H9 (cell line): ENCODE measurements around the gene C14orf39. TPM values are rescaled to one million over a fixed set of nuclear protein-coding genes. Genes with fewer than 3 reads are reported as not detected.

Source experiments
- DNase-seq: peaks from one replicate; pipeline ENCODE4 v3.0.0-alpha.2; 2017
- H2AFZ ChIP-seq: one replicate; pipeline ENCODE4 v1.6.1; 2013; ENCODE audit warnings: mild to moderate bottlenecking, low read length, control low read depth, moderate library complexity
- H2AK5ac ChIP-seq: 2 replicates; pipeline ENCODE4 v1.6.1; 2013; ENCODE audit warnings: low read length, control low read depth, mixed read lengths; ENCODE audit not compliant: insufficient read length
- H2BK120ac ChIP-seq: one replicate; pipeline ENCODE4 v1.6.1; 2013; ENCODE audit warnings: low read depth, mild to moderate bottlenecking, low read length, control low read depth, inconsistent platforms; ENCODE audit not compliant: poor library complexity, severe bottlenecking
- H2BK12ac ChIP-seq: 2 replicates; pipeline ENCODE4 v1.6.1; 2013; ENCODE audit warnings: low read length, control low read depth, mixed read lengths, low read depth; ENCODE audit not compliant: insufficient read length
- H2BK15ac ChIP-seq: 2 replicates; pipeline ENCODE4 v1.6.1; 2013; ENCODE audit warnings: low read depth, low read length, control low read depth
- H2BK20ac ChIP-seq: one replicate; pipeline ENCODE4 v1.6.1; 2013; ENCODE audit warnings: low read depth, mild to moderate bottlenecking, low read length, control low read depth, inconsistent platforms; ENCODE audit not compliant: poor library complexity, severe bottlenecking
- H2BK5ac ChIP-seq: 2 replicates; pipeline ENCODE4 v1.6.1; 2013; ENCODE audit warnings: low read length, control low read depth, mixed read lengths; ENCODE audit not compliant: insufficient read length
- H3K14ac ChIP-seq: 2 replicates; pipeline ENCODE4 v1.6.1; 2013; ENCODE audit warnings: low read length, control low read depth; ENCODE audit not compliant: insufficient read depth
- H3K18ac ChIP-seq: 2 replicates; pipeline ENCODE4 v1.6.1; 2013; ENCODE audit warnings: low read depth, mild to moderate bottlenecking, mixed read lengths, low read length, control low read depth; ENCODE audit not compliant: insufficient read length
- H3K23ac ChIP-seq: 2 replicates; pipeline ENCODE4 v1.6.1; 2013; ENCODE audit warnings: low read length, control low read depth, mixed read lengths, low read depth; ENCODE audit not compliant: insufficient read length
- H3K23me2 ChIP-seq: 2 replicates; pipeline ENCODE4 v1.6.1; 2013; ENCODE audit warnings: low read depth, mild to moderate bottlenecking, mixed read lengths, low read length, control low read depth; ENCODE audit not compliant: insufficient read length, poor library complexity, severe bottlenecking
- H3K27ac ChIP-seq: 2 replicates; pipeline ENCODE4 v1.5.1; 2013; ENCODE audit warnings: low read length, control low read depth, mixed read lengths, low read depth; ENCODE audit not compliant: insufficient read length
- H3K27me3 ChIP-seq: 2 replicates; pipeline ENCODE4 v1.6.1; 2013; ENCODE audit warnings: low read length, control low read depth, inconsistent platforms; ENCODE audit not compliant: insufficient read depth
- H3K4ac ChIP-seq: 2 replicates; pipeline ENCODE4 v1.6.1; 2013; ENCODE audit warnings: low read depth, mild to moderate bottlenecking, control low read depth, inconsistent platforms, low read length, moderate library complexity
- H3K4me1 ChIP-seq: 2 replicates; pipeline ENCODE4 v1.6.1; 2013; ENCODE audit warnings: low read length, control low read depth, inconsistent platforms; ENCODE audit not compliant: insufficient read depth
- H3K4me2 ChIP-seq: 2 replicates; pipeline ENCODE4 v1.6.1; 2013; ENCODE audit warnings: low read length, control low read depth, mixed read lengths; ENCODE audit not compliant: insufficient read length, insufficient read depth
- H3K56ac ChIP-seq: 2 replicates; pipeline ENCODE4 v1.6.1; 2013; ENCODE audit warnings: low read depth, mild to moderate bottlenecking, mixed read lengths, low read length, control low read depth; ENCODE audit not compliant: insufficient read length
- H3K79me1 ChIP-seq: 2 replicates; pipeline ENCODE4 v1.6.1; 2013; ENCODE audit warnings: low read depth, mild to moderate bottlenecking, moderate library complexity, low read length, control low read depth, inconsistent platforms; ENCODE audit not compliant: insufficient read depth, poor library complexity, severe bottlenecking
- H3K79me2 ChIP-seq: 2 replicates; pipeline ENCODE4 v1.6.1; 2013; ENCODE audit warnings: low read length, control low read depth, inconsistent platforms; ENCODE audit not compliant: insufficient read depth
- H3K9ac ChIP-seq: 2 replicates; pipeline ENCODE4 v1.6.1; 2013; ENCODE audit warnings: low read length, control low read depth, mixed read lengths; ENCODE audit not compliant: insufficient read length; ENCODE audit errors: extremely low read depth
- H3K9me3 ChIP-seq: one replicate; pipeline ENCODE4 v1.6.1; 2013; ENCODE audit warnings: low read depth, low read length, inconsistent platforms; ENCODE audit not compliant: control insufficient read depth
- H3T11ph ChIP-seq: one replicate; pipeline ENCODE4 v1.6.1; 2013; ENCODE audit warnings: mild to moderate bottlenecking, low read length, control low read depth, inconsistent platforms
- H4K20me1 ChIP-seq: one replicate; pipeline ENCODE4 v1.6.1; 2013; ENCODE audit not compliant: control insufficient read depth, insufficient read length, insufficient read depth
- H4K5ac ChIP-seq: 2 replicates; pipeline ENCODE4 v1.6.1; 2013; ENCODE audit warnings: low read depth, mild to moderate bottlenecking, mixed read lengths, low read length, control low read depth; ENCODE audit not compliant: insufficient read length
- H4K8ac ChIP-seq: replicated peaks from 2 replicates; pipeline ENCODE4 v1.6.1; 2013; ENCODE audit warnings: low read length, control low read depth, mixed read lengths, low read depth; ENCODE audit not compliant: insufficient read length
- H4K91ac ChIP-seq: 2 replicates; pipeline ENCODE4 v1.6.1; 2013; ENCODE audit warnings: low read depth, mild to moderate bottlenecking, moderate library complexity, mixed read lengths, low read length, control low read depth; ENCODE audit not compliant: insufficient read length
- H3K27ac Mint-ChIP-seq, 3 experiments: 2 replicates in 2 of 3; 3 replicates in 1 of 3; pipeline ENCODE4 v1.8.0; 2020 to 2021; ENCODE audit warnings: mixed read lengths in 3 of 3, mild to moderate bottlenecking in 1 of 3, moderate library complexity in 1 of 3
- H3K27me3 Mint-ChIP-seq: 2 replicates; pipeline ENCODE4 v1.8.0; 2021; ENCODE audit warnings: low read depth, mild to moderate bottlenecking, moderate library complexity, mixed read lengths
- H3K36me3 Mint-ChIP-seq, 3 experiments: 2 replicates in 2 of 3; 3 replicates in 1 of 3; pipeline ENCODE4 v1.8.0; 2020 to 2021; ENCODE audit warnings: low read depth in 3 of 3, mixed read lengths in 3 of 3; ENCODE audit not compliant: insufficient read depth in 1 of 3
- H3K4me1 Mint-ChIP-seq, 2 experiments: 2 replicates each; pipeline ENCODE4 v1.8.0; 2020; ENCODE audit warnings: mixed read lengths in 2 of 2
- H3K4me3 Mint-ChIP-seq, 2 experiments: 2 replicates in 1 of 2; 3 replicates in 1 of 2; pipeline ENCODE4 v1.8.0; 2020 to 2021; ENCODE audit warnings: mild to moderate bottlenecking in 2 of 2, mixed read lengths in 2 of 2, moderate library complexity in 1 of 2
- H3K9me3 Mint-ChIP-seq, 2 experiments: 2 replicates in 1 of 2; 3 replicates in 1 of 2; pipeline ENCODE4 v1.8.0; 2020; ENCODE audit warnings: mild to moderate bottlenecking in 2 of 2, mixed read lengths in 2 of 2, moderate library complexity in 1 of 2
- CTCF ChIP-seq: fragments of 200-600 bp; sonication (generic); conservative IDR thresholded peaks from 3 replicates; pipeline ENCODE4 v1.8.0; 2021; ENCODE audit warnings: antibody characterized with exemption, mild to moderate bottlenecking
- WGBS: extraction: QIAGEN DNeasy Blood & Tissue Kit; methylation state at CpG from one replicate; pipeline ENCODE4 v1.1.7; 2013; ENCODE audit warnings: missing lambda C conversion rate, low lambda C conversion rate, mixed read lengths; ENCODE audit not compliant: insufficient read length; ENCODE audit errors: extremely low coverage; 5-methylcytosine and 5-hydroxymethylcytosine counted together
- total RNA-seq: library from RNA; stranded (reverse); gene quantifications from 2 replicates; pipeline ENCODE4 v1.2.1, GENCODE V29; 2021

C14orf39 gene
- total RNA-seq, 1 experiment from 2014 or later = 1.8 TPM

- Histone ChIP-seq H2BK12ac (no peak overlapping the region), H2BK20ac (no peak overlapping the region), H3K14ac (no peak overlapping the region), H2AK5ac (no peak overlapping the region), H2BK120ac (no peak overlapping the region), H3K79me2 (no peaks in the 10 kb centered on the region), H3K27ac (no peak overlapping the region), H3T11ph (no peak overlapping the region), H3K79me1 (no peaks in the 10 kb centered on the region), H4K20me1 (no peaks in the 10 kb centered on the region), H3K56ac (no peak overlapping the region), H3K18ac (no peak overlapping the region), H2AFZ (no peak overlapping the region), H3K9ac (no peak overlapping the region), H4K91ac (no peak overlapping the region), H4K8ac (no peak overlapping the region), H2BK15ac (no peak overlapping the region), H3K4me2 (no peak overlapping the region), H2BK5ac (no peak overlapping the region), H3K4ac (no peak overlapping the region), H3K23ac (no peak overlapping the region), H3K4me1 (no peaks in the 10 kb centered on the region), H4K5ac (no peak overlapping the region), H3K23me2 (peaks cover 8% of the 10 kb centered on the region), H3K27me3 (no peaks in the 10 kb centered on the region; the same call in 1 of the 2 replicates), H3K9me3 (no peaks in the 10 kb centered on the region)
- no peak for DNase-seq
- no peak overlapping the region for H3K4me3 Mint-ChIP-seq
- no peak for TF ChIP-seq CTCF
- no peak overlapping the region for H3K27ac Mint-ChIP-seq
- H3K27me3 Mint-ChIP-seq = peaks cover 11% of the 10 kb centered on the region
- WGBS = no CpG with 5 or more reads among the region's 2 CpGs
- H3K36me3 Mint-ChIP-seq = no peaks in the 10 kb centered on the region
- H3K4me1 Mint-ChIP-seq = no peaks in the 10 kb centered on the region
- no peaks in the 10 kb centered on the region for H3K9me3 Mint-ChIP-seq
Observed at GRCh38 chr14:60487211-60487610, 1.3 kb upstream of the C14orf39 start.
